T-helper 2 cell treated with Interferon-gamma antibody and Interleukin-4, amounts not matched to agents 100 ng/mL and 5 ng/mL, for 36 hours (primary cell): ENCODE data around the gene PLCD3. TPM values are rescaled to one million over a fixed set of nuclear protein-coding genes. Genes with fewer than 3 reads are reported as not detected.

ENCODE experiments used
- intact Hi-C: fragments of 100-400 bp; cut with micrococcal nuclease; formaldehyde crosslinking; loops from one replicate; pipeline ENCODE4 v1.15.1; 2023
- total RNA-seq: library from RNA; stranded (reverse); gene quantifications from 2 replicates; pipeline ENCODE4 v1.2.3, GENCODE V29; 2022

The PLCD3 gene
- total RNA-seq, 1 donor from 2014 or later = 2.6 TPM

GRCh38 chr17:45107293-45108010, 24.9 kb downstream of the PLCD3 start:
- intact Hi-C loops = no loop called here

DNA sequence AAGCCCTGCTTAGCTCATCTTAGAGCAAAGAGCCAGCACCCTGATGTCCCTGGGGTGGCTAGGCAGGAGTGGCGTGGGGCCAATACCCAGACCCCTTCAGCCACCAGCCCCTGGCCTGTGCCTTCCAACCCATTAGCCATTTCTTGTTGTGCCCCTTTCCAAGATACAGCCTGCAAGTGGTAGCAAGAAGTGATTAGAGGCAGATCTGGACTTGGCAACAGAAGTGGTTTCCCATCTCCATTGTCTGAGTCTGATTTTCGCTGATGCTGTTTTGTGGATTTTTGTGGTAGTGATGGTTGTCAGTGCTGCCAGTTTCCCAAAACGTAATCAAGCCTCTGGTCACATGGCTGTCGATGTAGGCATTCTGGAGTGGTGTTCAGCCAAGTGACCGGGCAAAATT, 25.7 kb downstream of the PLCD3 start:
- intact Hi-C loops = no loop called here

DNA sequence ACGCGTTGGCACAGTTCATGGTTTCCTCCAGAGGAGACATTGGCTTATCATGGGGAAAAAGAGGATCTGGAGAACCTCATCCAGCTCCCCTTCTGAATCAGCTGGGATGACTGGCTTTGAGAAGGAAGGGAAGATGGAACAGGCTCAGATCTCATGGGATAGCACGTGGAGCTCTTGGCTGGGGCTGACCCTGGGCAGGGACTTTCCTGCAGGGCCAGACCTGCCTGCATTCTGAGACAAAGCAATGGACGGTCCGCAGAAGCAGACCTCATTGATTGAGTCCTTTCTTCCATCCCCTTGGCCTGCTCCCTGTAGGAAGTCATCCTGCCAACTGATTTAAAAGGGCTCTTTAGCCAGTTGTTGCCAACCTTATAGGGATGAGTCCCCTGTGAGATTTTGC, 26.2 kb downstream of the PLCD3 start:
- intact Hi-C loops = no loop called here

DNA sequence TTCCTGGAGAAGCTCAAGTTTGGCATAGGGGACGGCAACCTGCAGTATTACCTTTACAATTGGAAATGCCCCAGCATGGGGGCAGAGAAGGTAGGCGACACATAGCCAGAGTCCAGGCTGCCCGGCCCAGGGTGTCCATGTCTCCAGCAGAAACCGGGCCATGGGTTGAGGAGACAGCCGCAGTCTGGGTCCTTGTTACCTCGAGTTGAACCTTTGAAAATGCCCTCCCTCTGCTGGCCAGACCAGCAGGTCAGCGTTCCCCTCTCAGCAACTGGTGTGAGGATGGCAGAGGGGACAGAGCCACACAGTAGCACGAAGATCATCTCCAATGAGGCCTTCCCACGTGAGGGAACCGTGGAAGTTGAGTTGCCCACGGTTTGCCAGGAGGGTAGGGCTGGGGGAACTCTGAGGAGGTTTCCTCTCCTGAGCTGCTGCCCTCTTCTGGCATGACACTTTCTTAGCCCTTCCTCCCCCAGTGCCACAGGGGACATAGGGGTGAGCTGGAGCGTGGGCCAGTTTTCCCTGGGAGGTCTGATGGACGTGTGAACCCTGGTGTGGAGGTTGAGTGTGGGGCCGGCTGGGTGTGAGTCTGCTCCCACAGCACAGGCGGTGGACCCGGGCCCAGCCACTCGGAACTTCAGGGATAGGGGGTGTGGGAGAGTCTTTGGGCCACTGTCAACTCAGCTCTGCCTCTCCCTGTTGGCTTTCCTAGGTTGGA, 27.2 kb downstream of the PLCD3 start:
- intact Hi-C loops = no loop called here

- intact Hi-C loops = no loop called here
Observed at GRCh38 chr17:45104497-45104896, 27.8 kb downstream of the PLCD3 start.

GRCh38 chr17:45104029-45104428, 28.3 kb downstream of the PLCD3 start:
- intact Hi-C loops = no loop called here

GRCh38 chr17:45103269-45103795, 29.0 kb downstream of the PLCD3 start:
- intact Hi-C loops = no loop called here

GRCh38 chr17:45102856-45103255, 29.5 kb downstream of the PLCD3 start:
- intact Hi-C loops = no loop called here

GRCh38 chr17:45101883-45102811, 30.2 kb downstream of the PLCD3 start:
- intact Hi-C loops = no loop called here

DNA sequence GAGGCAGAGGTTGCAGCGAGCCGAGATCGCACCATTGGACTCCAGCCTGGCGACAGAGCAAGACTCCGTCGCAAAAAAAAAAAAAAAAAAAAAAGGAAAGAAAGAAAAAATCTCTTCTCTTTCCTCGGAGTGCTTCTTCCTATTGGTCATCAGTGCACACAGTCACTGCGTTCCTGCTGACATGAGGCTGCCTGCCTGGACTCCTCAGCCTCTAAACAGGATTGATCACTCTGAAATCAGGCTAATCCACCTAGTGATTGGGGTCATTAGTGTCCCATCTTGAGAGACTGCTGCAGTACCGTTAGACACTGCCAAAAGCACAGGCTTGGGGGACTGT, 30.8 kb downstream of the PLCD3 start:
- intact Hi-C loops = no loop called here

GRCh38 chr17:45098869-45099616, 33.3 kb downstream of the PLCD3 start:
- intact Hi-C loops = loop anchor here (2.0 kb wide), 1 partner anchor 78 kb away; no protein-coding TSS in a partner anchor

DNA sequence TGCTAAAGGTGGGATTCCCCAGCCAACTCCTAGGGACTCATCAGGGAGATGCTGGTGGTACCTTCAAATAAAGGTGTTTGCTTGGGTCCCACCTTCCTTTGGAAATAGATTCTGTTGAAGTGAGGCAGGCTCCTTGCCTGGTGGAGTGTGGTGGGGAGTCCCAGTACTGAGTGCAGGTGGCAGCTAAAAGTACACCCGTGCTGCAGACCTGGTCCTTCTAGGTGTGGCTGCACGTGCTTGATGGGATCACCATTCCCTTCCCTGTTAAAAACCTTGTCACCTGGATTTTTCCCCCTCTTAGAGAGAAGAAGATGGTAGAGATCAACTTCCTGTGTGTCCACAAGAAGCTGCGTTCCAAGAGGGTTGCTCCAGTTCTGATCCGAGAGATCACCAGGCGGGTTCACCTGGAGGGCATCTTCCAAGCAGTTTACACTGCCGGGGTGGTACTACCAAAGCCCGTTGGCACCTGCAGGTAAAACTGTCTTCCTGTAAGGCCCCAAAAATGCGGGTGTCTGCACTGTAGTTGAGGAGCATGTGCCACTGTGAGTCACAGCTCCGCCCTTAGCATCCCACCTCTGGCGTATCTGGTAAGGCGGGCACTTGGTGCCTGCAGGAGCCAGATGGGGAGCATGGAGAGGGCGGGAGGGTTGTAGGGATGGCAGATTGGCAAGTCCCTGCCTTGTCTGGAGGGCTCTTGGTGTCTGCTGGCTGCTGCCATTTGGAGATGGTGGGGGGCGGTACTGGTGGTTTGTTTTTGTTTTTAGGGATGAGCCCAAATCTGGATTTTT, 34.0 kb downstream of the PLCD3 start:
- intact Hi-C loops = loop anchor here (2.0 kb wide), 1 partner anchor 77 kb away; no protein-coding TSS in a partner anchor

GRCh38 chr17:45096926-45097325, 35.4 kb downstream of the PLCD3 start:
- intact Hi-C loops = no loop called here

DNA sequence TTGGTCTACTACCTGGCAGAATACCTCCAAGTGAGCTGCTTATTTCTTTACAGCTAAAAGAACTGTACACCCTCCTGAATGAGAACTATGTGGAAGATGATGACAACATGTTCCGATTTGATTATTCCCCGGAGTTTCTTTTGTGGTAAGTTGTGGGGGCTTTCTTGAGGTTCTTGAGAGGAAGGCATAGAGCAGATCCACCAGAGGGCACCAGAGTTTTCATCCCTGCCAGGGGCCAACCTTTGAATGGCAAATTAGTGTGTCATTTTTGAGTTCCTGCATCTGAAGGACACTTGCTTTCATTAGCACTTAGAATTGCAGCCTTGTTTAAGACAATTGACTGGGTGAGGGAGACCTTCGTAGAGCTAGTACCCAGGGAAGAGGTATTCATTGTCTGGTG, 36.2 kb downstream of the PLCD3 start:
- intact Hi-C loops = no loop called here

DNA sequence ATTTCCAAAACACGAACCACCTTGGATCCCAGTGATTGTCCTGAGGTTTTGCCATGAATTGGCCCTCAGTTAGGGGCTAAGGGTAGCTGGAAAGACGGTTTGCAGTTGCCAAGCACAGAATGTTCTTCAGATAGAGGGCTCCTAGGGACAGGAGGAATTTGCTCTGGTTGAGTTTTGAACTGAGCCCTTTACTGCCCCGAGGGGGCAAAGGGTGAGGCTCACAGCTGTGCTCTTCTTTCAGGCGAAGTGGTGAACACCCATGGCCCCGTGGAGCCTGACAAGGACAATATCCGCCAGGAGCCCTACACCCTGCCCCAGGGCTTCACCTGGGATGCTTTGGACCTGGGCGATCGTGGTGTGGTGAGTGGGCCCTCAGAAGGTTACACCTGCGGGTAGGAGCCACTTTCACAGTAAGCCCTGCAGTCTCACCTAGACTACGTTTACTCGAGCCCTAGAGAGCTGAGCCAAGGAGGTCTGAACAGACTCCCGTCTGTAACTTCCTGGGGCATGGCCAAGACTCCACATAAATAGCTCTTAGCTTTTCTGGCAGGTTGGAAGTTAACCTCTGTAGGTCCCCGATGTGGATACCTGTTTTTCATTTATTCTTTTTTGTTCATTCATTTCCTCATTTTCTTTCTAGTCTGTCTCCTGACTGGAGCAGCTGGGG, 38.7 kb downstream of the PLCD3 start:
- intact Hi-C loops = no loop called here

- intact Hi-C loops = no loop called here
Observed at GRCh38 chr17:45092911-45093430, 39.3 kb downstream of the PLCD3 start.

GRCh38 chr17:45091778-45092425, 40.4 kb downstream of the PLCD3 start:
- intact Hi-C loops = no loop called here

DNA sequence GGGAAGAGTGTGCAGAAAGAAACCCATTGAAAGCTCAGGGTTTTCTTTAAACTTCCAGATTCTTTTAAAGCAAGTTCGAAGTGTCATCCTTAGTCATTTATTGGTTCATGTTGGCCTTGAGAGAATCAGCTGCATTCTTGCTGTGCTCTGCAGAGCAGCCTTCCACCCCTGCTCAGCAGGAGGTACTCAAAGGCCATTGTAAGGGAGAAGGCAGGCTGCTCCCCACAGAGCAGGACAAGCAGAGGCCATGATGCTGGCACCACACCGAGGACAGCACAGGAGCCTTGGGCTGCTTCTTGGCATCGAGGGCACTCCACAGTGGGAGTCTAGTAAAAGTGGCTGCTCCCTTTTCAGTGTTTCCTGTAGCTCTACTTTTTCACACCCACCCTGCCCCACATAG, 41.6 kb downstream of the PLCD3 start:
- intact Hi-C loops = no loop called here

DNA sequence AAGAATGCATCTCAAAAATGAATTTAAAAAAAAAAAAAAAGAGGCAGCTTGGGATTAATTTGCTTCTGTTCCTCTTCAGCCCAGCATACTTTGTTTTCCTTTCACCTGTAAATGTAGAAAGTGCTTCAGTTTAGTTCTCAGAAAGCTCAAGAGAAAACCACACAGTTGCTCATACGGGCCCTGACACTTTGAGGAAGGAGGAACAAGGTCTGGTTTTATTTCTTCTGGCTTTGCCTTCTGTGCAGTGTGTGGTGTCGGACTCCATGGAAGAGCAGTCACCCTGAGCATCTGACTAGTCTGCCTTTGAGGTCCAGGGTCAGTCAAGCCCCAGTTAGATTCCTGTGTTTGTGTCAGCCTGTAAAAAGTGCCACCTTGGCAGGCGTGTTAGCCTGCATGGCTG, 43.6 kb downstream of the PLCD3 start:
- intact Hi-C loops = no loop called here
